ENCODE data around the gene COBL.

GRCh38 chr7:51142741-51143385, 173.7 kb downstream of the COBL start:
- TF ChIP-seq CTCF (IDR thresholded peaks at IDR 0.05) (no peak), POLR2A (IDR thresholded peaks at IDR 0.05) (no peak)
